GM18508 (cell line): ENCODE data around the gene RNU5D-1.
A peak's percentile ranks its signal among the peaks of the same experiment; 100 is the strongest.

ENCODE experiments used
- ATAC-seq: cut with Tn5 transposase; IDR thresholded peaks from one replicate; pipeline ENCODE4 v1.9.1; 2021; ENCODE audit warnings: moderate number of reproducible peaks; ENCODE audit not compliant: insufficient read depth, unreplicated experiment

Gene RNU5D-1

GRCh38 chr1:44733784-44734183 lies 2.8 kb upstream of the RNU5D-1 start:
- ATAC-seq, result no peak

- no peak for ATAC-seq
Measured at GRCh38 chr1:44733365-44733764, 2.4 kb upstream of the RNU5D-1 start.

- no peak for ATAC-seq
Measured at GRCh38 chr1:44724955-44725698, 5.8 kb downstream of the RNU5D-1 start.

GRCh38 chr1:44724296-44724954 lies 6.5 kb downstream of the RNU5D-1 start:
- ATAC-seq, result no peak

- no peak for ATAC-seq
Measured at GRCh38 chr1:44723496-44724295, 7.3 kb downstream of the RNU5D-1 start.

GRCh38 chr1:44723064-44723463 lies 7.9 kb downstream of the RNU5D-1 start:
- ATAC-seq, result no peak

GRCh38 chr1:44721485-44722361 lies 9.2 kb downstream of the RNU5D-1 start:
- peak; percentile 59 for ATAC-seq

GRCh38 chr1:44720281-44720680 lies 10.7 kb downstream of the RNU5D-1 start:
- no peak for ATAC-seq

- no peak for ATAC-seq
Measured at GRCh38 chr1:44719318-44719717, 11.7 kb downstream of the RNU5D-1 start.

GRCh38 chr1:44718091-44718490 lies 12.9 kb downstream of the RNU5D-1 start:
- no peak for ATAC-seq

GRCh38 chr1:44717653-44718052 lies 13.3 kb downstream of the RNU5D-1 start:
- no peak for ATAC-seq

- no peak for ATAC-seq
Measured at GRCh38 chr1:44717156-44717555, 13.8 kb downstream of the RNU5D-1 start.

- no peak for ATAC-seq
Measured at GRCh38 chr1:44714944-44715571, 15.9 kb downstream of the RNU5D-1 start.

GRCh38 chr1:44714532-44714931 lies 16.4 kb downstream of the RNU5D-1 start:
- no peak for ATAC-seq

- ATAC-seq, result no peak
Measured at GRCh38 chr1:44713321-44713781, 17.6 kb downstream of the RNU5D-1 start.

- no peak for ATAC-seq
Measured at GRCh38 chr1:44707959-44708831, 22.8 kb downstream of the RNU5D-1 start.

GRCh38 chr1:44707112-44707881 lies 23.7 kb downstream of the RNU5D-1 start:
- ATAC-seq, result no peak

- ATAC-seq, result no peak
Measured at GRCh38 chr1:44705938-44706337, 25.0 kb downstream of the RNU5D-1 start.
